ENCODE data around the gene DPF3. TPM values are rescaled to one million over a fixed set of nuclear protein-coding genes. Genes with fewer than 3 reads are reported as not detected.

Gene DPF3
- total RNA-seq, 2 experiments from 2014 or later = 0.25 to 0.39 TPM

GRCh38 chr14:72700338-72701236, 193.3 kb downstream of the DPF3 start:
- ATAC-seq (peak; percentile 17), DNase-seq (no peak)
- Mint-ChIP-seq H3K36me3 (ENCODE audit: low read depth) (no peaks in the 10 kb centered on the region), H3K9me3 (ENCODE audit: low read depth) (no peaks in the 10 kb centered on the region), H3K27ac (peak overlapping the region; percentile 5), H3K4me1 (peaks cover 9% of the 10 kb centered on the region), H3K27me3 (no peaks in the 10 kb centered on the region), H3K4me3 (no peak overlapping the region)
- CTCF ChIA-PET = interaction anchor here (1.2 kb wide), 1 partner anchor 33 kb away, joined by 4 read pairs; no protein-coding TSS in a partner anchor
- POLR2A ChIA-PET = no interaction called here
- intact Hi-C loops (cut with DNase I, micrococcal nuclease) = no loop called here

DNA sequence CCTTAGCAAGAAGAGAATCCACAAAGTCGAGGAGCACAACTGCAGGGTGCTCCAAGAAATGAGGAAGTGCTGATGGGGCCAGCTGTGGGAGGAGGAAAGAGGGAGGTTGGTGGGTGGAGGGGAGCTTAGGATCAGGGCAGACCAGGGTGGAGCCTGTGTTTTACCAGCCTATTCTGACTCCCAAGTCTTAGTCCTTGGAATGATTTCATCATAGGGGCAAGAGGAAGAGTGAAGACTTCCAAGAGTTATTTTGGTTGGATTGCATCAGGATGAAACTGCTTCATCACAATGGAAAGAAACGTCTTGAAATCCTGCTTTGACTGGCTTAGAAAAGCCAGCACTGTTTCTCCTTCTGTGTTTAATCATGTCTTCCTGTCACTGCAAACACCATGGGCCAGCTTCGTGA, 194.0 kb downstream of the DPF3 start:
- peaks cover 9% of the 10 kb centered on the region for H3K4me1 Mint-ChIP-seq
- no peaks in the 10 kb centered on the region for H3K36me3 Mint-ChIP-seq (ENCODE audit: low read depth)
- ChIA-PET POLR2A (no interaction called here), CTCF (interaction anchor here (1.2 kb wide), 1 partner anchor 33 kb away, joined by 4 read pairs; no protein-coding TSS in a partner anchor)
- no peaks in the 10 kb centered on the region for H3K27me3 Mint-ChIP-seq
- H3K4me3 Mint-ChIP-seq = no peak overlapping the region
- DNase-seq (no peak), ATAC-seq (peak; percentile 68)
- no peaks in the 10 kb centered on the region for H3K9me3 Mint-ChIP-seq (ENCODE audit: low read depth)
- peak overlapping the region; percentile 44 for H3K27ac Mint-ChIP-seq
- intact Hi-C loops (cut with DNase I, micrococcal nuclease) = no loop called here

GRCh38 chr14:72699443-72699842, 194.5 kb downstream of the DPF3 start:
- Mint-ChIP-seq H3K27me3 (no peaks in the 10 kb centered on the region), H3K4me1 (peaks cover 9% of the 10 kb centered on the region), H3K36me3 (ENCODE audit: low read depth) (no peaks in the 10 kb centered on the region), H3K27ac (peak overlapping the region; percentile 44), H3K4me3 (no peak overlapping the region), H3K9me3 (ENCODE audit: low read depth) (no peaks in the 10 kb centered on the region)
- intact Hi-C loops (cut with DNase I, micrococcal nuclease) = no loop called here
- ChIA-PET CTCF (interaction anchor here (1.2 kb wide), 1 partner anchor 32 kb away, joined by 4 read pairs; no protein-coding TSS in a partner anchor), POLR2A (no interaction called here)
- peak; percentile 87 for ATAC-seq
- peak; percentile 31 for DNase-seq

DNA sequence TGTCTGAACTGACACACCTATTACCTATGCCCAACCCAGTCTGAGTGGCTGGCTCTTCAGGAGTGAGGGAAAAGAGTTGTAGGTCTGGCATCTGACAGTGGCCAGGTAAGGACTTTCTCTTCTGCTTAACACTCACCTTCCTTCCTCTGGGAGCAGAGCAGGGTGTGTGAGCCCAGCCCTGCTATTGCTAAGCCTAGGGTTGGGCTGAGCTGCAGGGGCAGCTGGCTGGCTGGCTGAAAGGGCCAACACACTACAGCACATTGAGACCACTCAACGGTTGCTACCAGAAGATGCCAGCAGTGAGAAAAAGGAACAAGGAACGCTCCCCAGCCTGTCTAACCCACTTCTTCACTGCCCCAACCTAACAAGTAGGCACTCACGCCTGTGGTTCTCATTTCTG, 201.2 kb downstream of the DPF3 start:
- ChIA-PET CTCF (no interaction called here), POLR2A (no interaction called here)
- ATAC-seq (no peak), DNase-seq (no peak)
- Mint-ChIP-seq H3K27me3 (no peaks in the 10 kb centered on the region), H3K36me3 (ENCODE audit: low read depth) (no peaks in the 10 kb centered on the region), H3K4me1 (no peaks in the 10 kb centered on the region), H3K4me3 (no peak overlapping the region), H3K27ac (no peak overlapping the region), H3K9me3 (ENCODE audit: low read depth) (no peaks in the 10 kb centered on the region)
- intact Hi-C loops (cut with DNase I, micrococcal nuclease) = no loop called here

GRCh38 chr14:72690324-72690723, 203.6 kb downstream of the DPF3 start:
- no peaks in the 10 kb centered on the region for H3K9me3 Mint-ChIP-seq (ENCODE audit: low read depth)
- H3K27ac Mint-ChIP-seq = no peak overlapping the region
- no peak for DNase-seq
- no peaks in the 10 kb centered on the region for H3K4me1 Mint-ChIP-seq
- H3K4me3 Mint-ChIP-seq = no peak overlapping the region
- ATAC-seq = no peak
- no peaks in the 10 kb centered on the region for H3K36me3 Mint-ChIP-seq (ENCODE audit: low read depth)
- no peaks in the 10 kb centered on the region for H3K27me3 Mint-ChIP-seq
- intact Hi-C loops (cut with DNase I, micrococcal nuclease) = no loop called here
- POLR2A ChIA-PET = no interaction called here
- CTCF ChIA-PET = interaction anchor here (0.6 kb wide), 1 partner anchor 213 kb away, joined by 3 read pairs; no protein-coding TSS in a partner anchor

DNA sequence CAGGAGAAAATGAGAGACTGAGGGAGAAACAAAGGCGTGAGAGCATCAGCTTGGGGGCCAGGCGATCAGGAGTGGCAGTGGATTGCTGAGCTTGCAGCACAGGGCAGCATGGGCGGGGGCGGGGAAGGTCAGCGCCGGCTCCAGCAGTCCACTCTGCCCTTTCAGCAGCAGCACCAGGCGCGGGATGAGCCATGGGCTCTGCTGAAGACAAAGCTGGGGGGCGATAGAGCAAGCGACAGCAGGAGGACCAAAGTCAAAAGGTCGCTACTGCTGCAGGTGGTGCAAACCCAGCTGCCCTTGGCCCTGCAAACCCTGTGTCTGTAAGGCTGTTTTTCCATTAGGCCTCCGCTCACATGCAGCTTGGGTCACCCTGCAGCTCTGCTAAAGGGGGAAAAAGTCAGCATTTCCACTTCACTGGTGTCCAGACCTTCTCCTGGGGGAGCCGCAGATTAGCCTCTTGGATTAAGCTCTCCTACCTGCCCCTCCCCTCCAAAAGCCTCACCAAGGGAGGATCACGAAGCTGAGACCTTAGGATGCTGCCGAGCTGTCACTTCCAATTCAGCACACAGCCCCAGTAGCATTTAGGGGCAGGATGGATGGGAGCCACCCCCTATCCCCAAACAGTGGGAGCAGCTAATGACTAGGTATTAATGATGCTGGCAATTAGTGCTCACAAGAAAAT, 204.8 kb downstream of the DPF3 start:
- DNase-seq (no peak), ATAC-seq (no peak)
- no peaks in the 10 kb centered on the region for H3K27me3 Mint-ChIP-seq
- no peak overlapping the region for H3K27ac Mint-ChIP-seq
- H3K36me3 Mint-ChIP-seq (ENCODE audit: low read depth) = no peaks in the 10 kb centered on the region
- POLR2A ChIA-PET = no interaction called here
- H3K4me1 Mint-ChIP-seq = no peaks in the 10 kb centered on the region
- intact Hi-C loops (cut with DNase I, micrococcal nuclease) = no loop called here
- H3K9me3 Mint-ChIP-seq (ENCODE audit: low read depth) = no peaks in the 10 kb centered on the region
- CTCF ChIA-PET = no interaction called here
- H3K4me3 Mint-ChIP-seq = no peak overlapping the region

DNA sequence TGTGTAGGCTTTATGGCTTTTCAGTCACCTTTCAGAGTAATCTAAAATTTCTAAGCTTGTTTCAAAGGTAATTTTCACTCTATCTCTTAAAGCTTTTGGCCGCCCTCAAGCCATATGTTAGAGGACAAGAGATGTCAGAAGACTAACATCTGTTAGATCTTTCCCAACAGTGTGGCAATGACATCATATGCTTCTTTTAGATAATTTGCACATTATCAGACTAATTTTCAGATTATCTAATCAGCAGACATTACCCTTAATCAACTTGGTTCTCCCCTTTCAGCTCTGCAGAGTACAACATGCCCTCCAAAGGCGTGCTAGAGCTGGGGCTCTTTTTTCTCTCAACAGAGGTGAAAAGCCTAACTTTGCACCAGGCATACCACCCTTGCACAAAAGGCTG, 207.1 kb downstream of the DPF3 start:
- Mint-ChIP-seq H3K4me1 (no peaks in the 10 kb centered on the region), H3K27me3 (no peaks in the 10 kb centered on the region), H3K27ac (no peak overlapping the region), H3K9me3 (ENCODE audit: low read depth) (no peaks in the 10 kb centered on the region), H3K36me3 (ENCODE audit: low read depth) (no peaks in the 10 kb centered on the region), H3K4me3 (no peak overlapping the region)
- no peak for DNase-seq
- intact Hi-C loops (cut with DNase I, micrococcal nuclease) = no loop called here
- ChIA-PET POLR2A (no interaction called here), CTCF (interaction anchor here (0.6 to 1.2 kb wide), 2 partner anchors 17 to 195 kb away, joined by 3 to 4 read pairs; no protein-coding TSS in a partner anchor)
- no peak for ATAC-seq

- no peaks in the 10 kb centered on the region for H3K36me3 Mint-ChIP-seq (ENCODE audit: low read depth)
- ChIA-PET CTCF (no interaction called here), POLR2A (no interaction called here)
- no peak for ATAC-seq
- H3K9me3 Mint-ChIP-seq (ENCODE audit: low read depth) = no peaks in the 10 kb centered on the region
- no peak overlapping the region for H3K27ac Mint-ChIP-seq
- intact Hi-C loops (cut with DNase I, micrococcal nuclease) = no loop called here
- H3K4me3 Mint-ChIP-seq = no peak overlapping the region
- H3K27me3 Mint-ChIP-seq = no peaks in the 10 kb centered on the region
- H3K4me1 Mint-ChIP-seq = no peaks in the 10 kb centered on the region
- DNase-seq = no peak
Measured at GRCh38 chr14:72686101-72686500, 207.8 kb downstream of the DPF3 start.

- H3K4me3 Mint-ChIP-seq = no peak overlapping the region
- H3K36me3 Mint-ChIP-seq (ENCODE audit: low read depth) = no peaks in the 10 kb centered on the region
- H3K9me3 Mint-ChIP-seq (ENCODE audit: low read depth) = no peaks in the 10 kb centered on the region
- ChIA-PET CTCF (no interaction called here), POLR2A (no interaction called here)
- no peak overlapping the region for H3K27ac Mint-ChIP-seq
- ATAC-seq (no peak), DNase-seq (no peak)
- intact Hi-C loops (cut with DNase I, micrococcal nuclease) = no loop called here
- H3K27me3 Mint-ChIP-seq = no peaks in the 10 kb centered on the region
- H3K4me1 Mint-ChIP-seq = no peaks in the 10 kb centered on the region
Measured at GRCh38 chr14:72685456-72685855, 208.4 kb downstream of the DPF3 start.

GRCh38 chr14:72683787-72684186, 210.1 kb downstream of the DPF3 start:
- Mint-ChIP-seq H3K9me3 (ENCODE audit: low read depth) (no peaks in the 10 kb centered on the region), H3K36me3 (ENCODE audit: low read depth) (no peaks in the 10 kb centered on the region), H3K27me3 (no peaks in the 10 kb centered on the region), H3K27ac (no peak overlapping the region), H3K4me3 (no peak overlapping the region), H3K4me1 (no peaks in the 10 kb centered on the region)
- ChIA-PET POLR2A (no interaction called here), CTCF (interaction anchor here (0.5 kb wide), 1 partner anchor 32 kb away, joined by 3 read pairs; no protein-coding TSS in a partner anchor)
- ATAC-seq = no peak
- intact Hi-C loops (cut with DNase I, micrococcal nuclease) = no loop called here
- DNase-seq = no peak

- CTCF ChIA-PET = interaction anchor here (0.7 kb wide), 1 partner anchor 22 kb away, joined by 3 read pairs; no protein-coding TSS in a partner anchor
- no peaks in the 10 kb centered on the region for H3K27me3 Mint-ChIP-seq
- no peaks in the 10 kb centered on the region for H3K9me3 Mint-ChIP-seq (ENCODE audit: low read depth)
- POLR2A ChIA-PET = no interaction called here
- intact Hi-C loops (cut with DNase I, micrococcal nuclease) = no loop called here
- H3K4me1 Mint-ChIP-seq = no peaks in the 10 kb centered on the region
- no peaks in the 10 kb centered on the region for H3K36me3 Mint-ChIP-seq (ENCODE audit: low read depth)
- no peak for ATAC-seq
- no peak overlapping the region for H3K27ac Mint-ChIP-seq
- no peak for DNase-seq
- no peak overlapping the region for H3K4me3 Mint-ChIP-seq
Measured at GRCh38 chr14:72682188-72682587, 211.7 kb downstream of the DPF3 start.
